Measurements from ENCODE around the gene TNKS2.

- TF ChIP-seq, protein P1, sequence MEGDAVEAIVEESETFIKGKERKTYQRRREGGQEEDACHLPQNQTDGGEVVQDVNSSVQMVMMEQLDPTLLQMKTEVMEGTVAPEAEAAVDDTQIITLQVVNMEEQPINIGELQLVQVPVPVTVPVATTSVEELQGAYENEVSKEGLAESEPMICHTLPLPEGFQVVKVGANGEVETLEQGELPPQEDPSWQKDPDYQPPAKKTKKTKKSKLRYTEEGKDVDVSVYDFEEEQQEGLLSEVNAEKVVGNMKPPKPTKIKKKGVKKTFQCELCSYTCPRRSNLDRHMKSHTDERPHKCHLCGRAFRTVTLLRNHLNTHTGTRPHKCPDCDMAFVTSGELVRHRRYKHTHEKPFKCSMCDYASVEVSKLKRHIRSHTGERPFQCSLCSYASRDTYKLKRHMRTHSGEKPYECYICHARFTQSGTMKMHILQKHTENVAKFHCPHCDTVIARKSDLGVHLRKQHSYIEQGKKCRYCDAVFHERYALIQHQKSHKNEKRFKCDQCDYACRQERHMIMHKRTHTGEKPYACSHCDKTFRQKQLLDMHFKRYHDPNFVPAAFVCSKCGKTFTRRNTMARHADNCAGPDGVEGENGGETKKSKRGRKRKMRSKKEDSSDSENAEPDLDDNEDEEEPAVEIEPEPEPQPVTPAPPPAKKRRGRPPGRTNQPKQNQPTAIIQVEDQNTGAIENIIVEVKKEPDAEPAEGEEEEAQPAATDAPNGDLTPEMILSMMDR (conservative IDR thresholded peaks at IDR 0.05 in 1 of 2, IDR thresholded peaks at IDR 0.05 in 1 of 2; ENCODE audit: extremely low read depth in 1 of 2, insufficient read depth in 1 of 2, low read depth in 1 of 2, low read length in 2 of 2) = no peak
- TF ChIP-seq EZH2 (IDR thresholded peaks at IDR 0.05; ENCODE audit: borderline replicate concordance, low read length) = no peak
Observed at GRCh38 chr10:91785830-91786229, 12.4 kb upstream of the TNKS2 start.
